ENCODE results near the gene TMC8.

- TF ChIP-seq CTCF (IDR thresholded peaks at IDR 0.05) (no peak), POLR2A (IDR thresholded peaks at IDR 0.05) (no peak), POLR2AphosphoS5 (IDR thresholded peaks at IDR 0.05) (no peak), EP300 (IDR thresholded peaks at IDR 0.05) (no peak)
Measured at GRCh38 chr17:78089576-78090281, 40.8 kb upstream of the TMC8 start.

Data from stomach (tissue), 4 donors.